Activated CD4-positive, alpha-beta memory T cell treated with anti-CD3 and anti-CD28 coated beads for 36 hours (primary cell): ENCODE measurements around the gene MCF2L. TPM values are rescaled to one million over a fixed set of nuclear protein-coding genes. Genes with fewer than 3 reads are reported as not detected.
"Not testable (repeated sequence)": the region's sequence is repeated elsewhere in the genome, so short reads cannot be mapped to it uniquely, and the experiment has no call there.

Experiments used
- CTCF ChIA-PET: fragments of 350-600 bp; sonication (Branson Sonifier 250); formaldehyde crosslinking; loops from one replicate; lab custom pipeline; 2021; ENCODE audit warnings: antibody characterized with exemption, inconsistent platforms; lab: Charles Lee
- POLR2A ChIA-PET: fragments of 350-600 bp; sonication (Branson Sonifier 250); formaldehyde crosslinking; loops from one replicate; lab custom pipeline; 2021; ENCODE audit warnings: antibody characterized with exemption; lab: Charles Lee
- DNase-seq: peaks from one replicate; pipeline ENCODE4 v3.0.0-alpha.2; 2020
- H3K27ac Mint-ChIP-seq: one replicate; pipeline ENCODE4 v1.8.0; 2021; ENCODE audit warnings: mixed read lengths
- H3K27me3 Mint-ChIP-seq: one replicate; pipeline ENCODE4 v1.8.0; 2021; ENCODE audit warnings: mixed read lengths
- H3K36me3 Mint-ChIP-seq: one replicate; pipeline ENCODE4 v1.8.0; 2021; ENCODE audit warnings: mixed read lengths
- H3K4me1 Mint-ChIP-seq: one replicate; pipeline ENCODE4 v1.8.0; 2021; ENCODE audit warnings: low read depth, mixed read lengths
- H3K4me3 Mint-ChIP-seq: one replicate; pipeline ENCODE4 v1.8.0; 2021; ENCODE audit warnings: mild to moderate bottlenecking, mixed read lengths
- H3K9me3 Mint-ChIP-seq: one replicate; pipeline ENCODE4 v1.8.0; 2021; ENCODE audit warnings: mixed read lengths
- intact Hi-C: fragments of 100-400 bp; cut with micrococcal nuclease; formaldehyde crosslinking; loops from one replicate; pipeline ENCODE4 v1.15.1; 2023
- total RNA-seq, 2 experiments: library from RNA; stranded (reverse); gene quantifications; one replicate each; pipeline ENCODE4 v1.2.3, GENCODE V29; 2021

MCF2L gene
- total RNA-seq, 2 experiments from 2014 or later = 7.1 to 8.0 TPM

GRCh38 chr13:113073942-113074341 is 104.9 kb downstream of the MCF2L start:
- H3K4me1 Mint-ChIP-seq = no peaks in the 10 kb centered on the region
- no peaks in the 10 kb centered on the region for H3K27me3 Mint-ChIP-seq
- intact Hi-C loops = no loop called here
- ChIA-PET POLR2A (no interaction called here), CTCF (no interaction called here)
- peaks cover 21% of the 10 kb centered on the region for H3K36me3 Mint-ChIP-seq
- no peak overlapping the region for H3K27ac Mint-ChIP-seq
- no peak for DNase-seq
- H3K4me3 Mint-ChIP-seq = no peak overlapping the region
- H3K9me3 Mint-ChIP-seq = peaks cover 16% of the 10 kb centered on the region

- no peaks in the 10 kb centered on the region for H3K27me3 Mint-ChIP-seq
- peaks cover 21% of the 10 kb centered on the region for H3K36me3 Mint-ChIP-seq
- H3K4me3 Mint-ChIP-seq = no peak overlapping the region
- ChIA-PET CTCF (no interaction called here), POLR2A (no interaction called here)
- intact Hi-C loops = no loop called here
- no peak for DNase-seq
- no peak overlapping the region for H3K27ac Mint-ChIP-seq
- H3K4me1 Mint-ChIP-seq = no peaks in the 10 kb centered on the region
- peaks cover 16% of the 10 kb centered on the region for H3K9me3 Mint-ChIP-seq
Measured at GRCh38 chr13:113074401-113074800, 105.4 kb downstream of the MCF2L start.

- peaks cover 21% of the 10 kb centered on the region for H3K36me3 Mint-ChIP-seq
Measured at GRCh38 chr13:113074876-113075275, 105.9 kb downstream of the MCF2L start.

GRCh38 chr13:113075711-113076110 is 106.7 kb downstream of the MCF2L start:
- intact Hi-C loops = no loop called here
- peaks cover 16% of the 10 kb centered on the region for H3K9me3 Mint-ChIP-seq
- ChIA-PET POLR2A (no interaction called here), CTCF (no interaction called here)
- H3K36me3 Mint-ChIP-seq = peaks cover 21% of the 10 kb centered on the region
- no peaks in the 10 kb centered on the region for H3K27me3 Mint-ChIP-seq
- no peaks in the 10 kb centered on the region for H3K4me1 Mint-ChIP-seq
- H3K27ac Mint-ChIP-seq = no peak overlapping the region
- H3K4me3 Mint-ChIP-seq = no peak overlapping the region
- no peak for DNase-seq

More at GRCh38 chr13:113074876-113075275, 105.9 kb downstream of the MCF2L start:
- CTCF ChIA-PET = interaction anchor here (0.7 kb wide), 1 partner anchor 45 kb away, joined by 3 read pairs; no protein-coding TSS in a partner anchor
- POLR2A ChIA-PET = no interaction called here
- Mint-ChIP-seq H3K9me3 (peaks cover 16% of the 10 kb centered on the region), H3K27me3 (no peaks in the 10 kb centered on the region), H3K27ac (no peak overlapping the region), H3K4me1 (no peaks in the 10 kb centered on the region), H3K4me3 (no peak overlapping the region)
- intact Hi-C loops = no loop called here
- no peak for DNase-seq

- ChIA-PET POLR2A (no interaction called here), CTCF (no interaction called here)
- DNase-seq = no peak
- peaks cover 7% of the 10 kb centered on the region for H3K9me3 Mint-ChIP-seq
- no peaks in the 10 kb centered on the region for H3K27me3 Mint-ChIP-seq
- intact Hi-C loops = no loop called here
- H3K4me1 Mint-ChIP-seq = no peaks in the 10 kb centered on the region
- no peak overlapping the region for H3K27ac Mint-ChIP-seq
- H3K4me3 Mint-ChIP-seq = no peak overlapping the region
- H3K36me3 Mint-ChIP-seq = peaks cover 12% of the 10 kb centered on the region
Measured at GRCh38 chr13:113076681-113077401, 107.8 kb downstream of the MCF2L start.

- peaks cover 12% of the 10 kb centered on the region for H3K36me3 Mint-ChIP-seq
- intact Hi-C loops = no loop called here
- peaks cover 2% of the 10 kb centered on the region for H3K9me3 Mint-ChIP-seq
- ChIA-PET POLR2A (no interaction called here), CTCF (no interaction called here)
- DNase-seq = no peak
- H3K4me3 Mint-ChIP-seq = no peak overlapping the region
- no peaks in the 10 kb centered on the region for H3K27me3 Mint-ChIP-seq
- no peaks in the 10 kb centered on the region for H3K4me1 Mint-ChIP-seq
- H3K27ac Mint-ChIP-seq = no peak overlapping the region
Measured at GRCh38 chr13:113077566-113077952, 108.5 kb downstream of the MCF2L start.

GRCh38 chr13:113077953-113078901 is 109.2 kb downstream of the MCF2L start:
- no peak for DNase-seq
- ChIA-PET POLR2A (no interaction called here), CTCF (no interaction called here)
- no peak overlapping the region for H3K27ac Mint-ChIP-seq
- no peaks in the 10 kb centered on the region for H3K4me1 Mint-ChIP-seq
- intact Hi-C loops = no loop called here
- H3K4me3 Mint-ChIP-seq = no peak overlapping the region
- no peaks in the 10 kb centered on the region for H3K27me3 Mint-ChIP-seq
- H3K9me3 Mint-ChIP-seq = no peaks in the 10 kb centered on the region
- H3K36me3 Mint-ChIP-seq = peaks cover 9% of the 10 kb centered on the region

GRCh38 chr13:113078902-113079780 is 110.1 kb downstream of the MCF2L start:
- Mint-ChIP-seq H3K27ac (no peak overlapping the region), H3K27me3 (no peaks in the 10 kb centered on the region), H3K4me3 (no peak overlapping the region), H3K36me3 (peaks cover 10% of the 10 kb centered on the region), H3K9me3 (no peaks in the 10 kb centered on the region), H3K4me1 (no peaks in the 10 kb centered on the region)
- ChIA-PET CTCF (interaction anchor here (1.0 kb wide), 1 partner anchor 24 kb away, joined by 3 read pairs; no protein-coding TSS in a partner anchor), POLR2A (no interaction called here)
- DNase-seq = no peak
- intact Hi-C loops = no loop called here

- H3K9me3 Mint-ChIP-seq, DNase-seq, H3K4me3 Mint-ChIP-seq, H3K36me3 Mint-ChIP-seq, H3K27me3 Mint-ChIP-seq, POLR2A ChIA-PET, intact Hi-C loops, H3K27ac Mint-ChIP-seq, H3K4me1 Mint-ChIP-seq: not testable (repeated sequence)
- CTCF ChIA-PET = interaction anchor here (1.0 kb wide), 1 partner anchor 24 kb away, joined by 3 read pairs; no protein-coding TSS in a partner anchor
Measured at GRCh38 chr13:113079781-113080080, 110.7 kb downstream of the MCF2L start.

GRCh38 chr13:113080361-113080831 is 111.4 kb downstream of the MCF2L start:
- Mint-ChIP-seq H3K4me3 (no peak overlapping the region), H3K36me3 (peaks cover 8% of the 10 kb centered on the region), H3K27ac (no peak overlapping the region), H3K4me1 (no peaks in the 10 kb centered on the region), H3K27me3 (no peaks in the 10 kb centered on the region), H3K9me3 (no peaks in the 10 kb centered on the region)
- DNase-seq = no peak
- intact Hi-C loops = no loop called here
- CTCF ChIA-PET = no interaction called here
- POLR2A ChIA-PET = no interaction called here

- DNase-seq = no peak
- H3K27me3 Mint-ChIP-seq = no peaks in the 10 kb centered on the region
Measured at GRCh38 chr13:113080901-113081521, 112.0 kb downstream of the MCF2L start.

More at GRCh38 chr13:113080901-113081521, 112.0 kb downstream of the MCF2L start:
- ChIA-PET POLR2A (no interaction called here), CTCF (no interaction called here)
- Mint-ChIP-seq H3K4me3 (no peak overlapping the region), H3K9me3 (no peaks in the 10 kb centered on the region), H3K27ac (no peak overlapping the region), H3K36me3 (peaks cover 4% of the 10 kb centered on the region), H3K4me1 (no peaks in the 10 kb centered on the region)
- intact Hi-C loops = no loop called here
